ENCODE data around the gene GREB1. TPM values are rescaled to one million over a fixed set of nuclear protein-coding genes. Genes with fewer than 3 reads are reported as not detected.

Gene GREB1
- polyA plus RNA-seq, 1 donor from 2014 or later: 17.2 TPM

DNA sequence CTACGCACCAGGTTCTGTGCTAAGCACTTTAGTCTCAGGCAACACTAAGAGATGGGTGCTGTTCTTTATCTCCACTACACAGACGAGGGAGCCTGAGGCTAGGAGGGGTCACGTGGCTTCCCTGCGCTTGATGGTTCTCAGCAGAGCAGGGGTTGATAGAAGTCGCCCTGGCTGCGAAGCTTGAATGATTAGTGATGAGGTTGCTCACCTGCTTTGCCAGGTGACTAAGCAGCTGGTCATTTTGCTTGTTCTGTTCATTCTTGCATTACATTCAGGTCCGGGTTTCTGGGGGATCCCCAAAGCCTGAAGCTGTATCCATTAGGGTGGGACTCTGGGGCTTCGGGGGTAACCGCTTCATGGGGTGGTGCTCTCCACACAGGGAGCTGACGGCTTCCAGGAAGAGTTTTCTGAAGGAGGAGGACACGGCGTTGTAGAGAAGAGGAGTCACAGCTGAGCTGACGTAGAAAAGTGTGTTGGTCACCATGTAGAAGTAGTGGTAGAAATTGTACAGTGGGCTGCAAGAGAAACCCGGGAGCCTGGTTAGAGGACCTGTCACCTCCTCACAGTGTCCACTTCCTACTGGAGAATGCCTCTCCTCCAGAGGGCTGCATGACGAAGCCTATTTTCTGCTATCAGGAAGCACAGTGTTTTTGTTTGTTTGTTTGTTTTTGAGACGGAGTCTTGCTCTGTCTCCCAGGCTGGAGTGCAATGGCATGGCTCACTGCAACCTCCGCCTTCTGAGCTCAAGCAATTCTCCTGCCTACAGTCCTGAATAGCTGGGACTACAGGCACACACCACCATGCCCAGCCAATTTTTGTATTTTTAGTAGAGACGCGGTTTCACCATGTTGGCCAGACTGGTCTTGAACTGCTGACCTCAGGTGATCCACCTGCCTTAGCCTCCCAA, 124.6 kb downstream of the GREB1 start:
- Histone ChIP-seq H3K9me2 (ENCODE audit: insufficient read depth, low read length) (no peaks in the 10 kb centered on the region), H3K79me2 (replicated peaks; ENCODE audit: insufficient read depth, low read length) (no peaks in the 10 kb centered on the region), H3K4me2 (ENCODE audit: low read length) (no peak overlapping the region), H3K9ac (ENCODE audit: low read length) (no peak overlapping the region), H3K27ac (ENCODE audit: low read length) (no peak overlapping the region), H3K9me3 (ENCODE audit: low read length) (peaks cover 8% of the 10 kb centered on the region), H3K36me3 (ENCODE audit: insufficient read depth, low read length) (no peaks in the 10 kb centered on the region), H3K4me3 (ENCODE audit: low read length) (no peak overlapping the region), H2AFZ (ENCODE audit: low read depth, low read length) (no peak overlapping the region), H3F3A (ENCODE audit: insufficient read depth, low read length, poor library complexity, severe bottlenecking) (no peaks in the 10 kb centered on the region), H4K20me1 (ENCODE audit: insufficient read depth) (no peaks in the 10 kb centered on the region), H3K27me3 (ENCODE audit: insufficient read depth, low read depth, low read length) (no peaks in the 10 kb centered on the region)
- no peak for TF ChIP-seq MXI1 (conservative IDR thresholded peaks at IDR 0.05; ENCODE audit: poor library complexity, severe bottlenecking)
- no peak for TF ChIP-seq CTCF (IDR thresholded peaks at IDR 0.05; ENCODE audit: poor library complexity, severe bottlenecking)
- TF ChIP-seq EP300 (conservative IDR thresholded peaks at IDR 0.05; ENCODE audit: poor library complexity, severe bottlenecking): no peak
- no peak for TF ChIP-seq REST (IDR thresholded peaks at IDR 0.05; ENCODE audit: borderline replicate concordance)
- TF ChIP-seq RAD21 (conservative IDR thresholded peaks at IDR 0.05): no peak
- no peak for TF ChIP-seq SMC3 (conservative IDR thresholded peaks at IDR 0.05; ENCODE audit: poor library complexity)
- no peak for TF ChIP-seq POLR2AphosphoS5 (IDR thresholded peaks at IDR 0.05)
- no peak for TF ChIP-seq TAF1 (IDR thresholded peaks at IDR 0.05; ENCODE audit: low read depth)
- no peak for TF ChIP-seq EZH2 (IDR thresholded peaks at IDR 0.05; ENCODE audit: borderline replicate concordance, insufficient read depth, low read length, poor library complexity, severe bottlenecking)

DNA sequence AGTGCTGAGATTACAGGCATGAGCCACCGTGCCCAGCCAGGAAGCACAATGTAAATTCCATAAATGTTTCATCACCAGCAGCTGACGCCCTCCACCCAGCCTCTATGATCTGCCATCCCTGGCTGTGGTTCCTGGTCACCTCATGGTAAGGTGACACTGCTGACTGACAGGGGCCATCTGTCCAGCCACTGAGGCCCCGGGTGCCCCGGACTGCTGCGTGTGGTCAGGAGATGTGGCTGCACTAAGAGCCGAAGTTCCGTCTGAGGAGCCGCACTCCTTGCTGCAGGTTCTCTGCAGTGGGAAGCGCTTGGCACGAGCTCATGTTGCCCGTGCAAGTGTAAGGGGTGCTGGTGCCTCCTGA, 125.2 kb downstream of the GREB1 start:
- peaks cover 8% of the 10 kb centered on the region for H3K9me3 ChIP-seq (ENCODE audit: low read length)
- H3K9ac ChIP-seq (ENCODE audit: low read length): no peak overlapping the region
- H3K36me3 ChIP-seq (ENCODE audit: insufficient read depth, low read length): no peaks in the 10 kb centered on the region
- no peaks in the 10 kb centered on the region for H4K20me1 ChIP-seq (ENCODE audit: insufficient read depth)
- TF ChIP-seq RAD21 (conservative IDR thresholded peaks at IDR 0.05) (no peak), EP300 (conservative IDR thresholded peaks at IDR 0.05; ENCODE audit: poor library complexity, severe bottlenecking) (no peak), SMC3 (conservative IDR thresholded peaks at IDR 0.05; ENCODE audit: poor library complexity) (no peak)
- no peak overlapping the region for H3K4me3 ChIP-seq (ENCODE audit: low read length)
- H3K27me3 ChIP-seq (ENCODE audit: insufficient read depth, low read depth, low read length): no peaks in the 10 kb centered on the region
- H3F3A ChIP-seq (ENCODE audit: insufficient read depth, low read length, poor library complexity, severe bottlenecking): no peaks in the 10 kb centered on the region
- no peaks in the 10 kb centered on the region for H3K9me2 ChIP-seq (ENCODE audit: insufficient read depth, low read length)
- H3K27ac ChIP-seq (ENCODE audit: low read length): no peak overlapping the region
- no peak overlapping the region for H3K4me2 ChIP-seq (ENCODE audit: low read length)
- H3K79me2 ChIP-seq (replicated peaks; ENCODE audit: insufficient read depth, low read length): no peaks in the 10 kb centered on the region
- no peak overlapping the region for H2AFZ ChIP-seq (ENCODE audit: low read depth, low read length)

Measured in neural cell (in vitro differentiated cells).